OCI-LY1 (cell line): Measurements from ENCODE around the gene IFIH1.

ENCODE experiments used
- H2AFZ ChIP-seq: fragments of 200-600 bp; sonication (generic), shearing (Covaris generic); 2 replicates; pipeline ENCODE4 v1.6.0; 2014; ENCODE audit warnings: antibody characterized with exemption, mild to moderate bottlenecking, low read length
- H3F3A ChIP-seq: fragments of 200-600 bp; sonication (generic), shearing (Covaris generic); 2 replicates; pipeline ENCODE4 v1.6.0; 2014; ENCODE audit warnings: mild to moderate bottlenecking, antibody characterized with exemption, low read length, moderate library complexity; ENCODE audit not compliant: insufficient read depth
- H3K27ac ChIP-seq: fragments of 200-600 bp; sonication (generic); 2 replicates; pipeline ENCODE4 v1.5.1; 2014; ENCODE audit warnings: low read length, mixed run types, mild to moderate bottlenecking, low read depth; ENCODE audit not compliant: poor library complexity, severe bottlenecking
- H3K27me3 ChIP-seq: fragments of 200-600 bp; sonication (generic); 2 replicates; pipeline ENCODE4 v1.6.0; 2014; ENCODE audit warnings: antibody characterized with exemption, mild to moderate bottlenecking, low read length, moderate library complexity; ENCODE audit not compliant: insufficient read depth
- H3K36me3 ChIP-seq: fragments of 200-600 bp; sonication (generic); 2 replicates; pipeline ENCODE4 v1.6.1; 2014; ENCODE audit warnings: mild to moderate bottlenecking, antibody characterized with exemption, low read length, moderate library complexity, mixed read lengths; ENCODE audit not compliant: insufficient read depth
- H3K4me1 ChIP-seq: fragments of 200-600 bp; sonication (generic); 2 replicates; pipeline ENCODE4 v1.5.1; 2014; ENCODE audit warnings: mild to moderate bottlenecking, low read length, moderate library complexity; ENCODE audit not compliant: insufficient read depth, severe bottlenecking
- H3K4me2 ChIP-seq: fragments of 200-600 bp; sonication (generic), shearing (Covaris generic); 2 replicates; pipeline ENCODE4 v1.6.1; 2014; ENCODE audit warnings: low read length
- H3K4me3 ChIP-seq: fragments of 200-600 bp; sonication (generic); 2 replicates; pipeline ENCODE4 v1.5.1; 2014; ENCODE audit warnings: low read length, low read depth, mild to moderate bottlenecking, mixed read lengths; ENCODE audit not compliant: poor library complexity, severe bottlenecking
- H3K79me2 ChIP-seq: fragments of 200-600 bp; shearing (Covaris generic); 2 replicates; pipeline ENCODE4 v1.6.1; 2016; ENCODE audit warnings: mixed run types, low read length, mixed read lengths; ENCODE audit not compliant: insufficient read depth
- H3K9ac ChIP-seq: fragments of 200-600 bp; sonication (generic), shearing (Covaris generic); 2 replicates; pipeline ENCODE4 v1.6.1; 2014; ENCODE audit warnings: mild to moderate bottlenecking, low read length, mixed read lengths
- H3K9me2 ChIP-seq: fragments of 200-600 bp; sonication (generic), shearing (Covaris generic); 2 replicates; pipeline ENCODE4 v1.6.1; 2014; ENCODE audit warnings: low read depth, mild to moderate bottlenecking, low read length, mixed read lengths
- H3K9me3 ChIP-seq: fragments of 200-600 bp; shearing (Covaris generic); 2 replicates; pipeline ENCODE4 v1.6.1; 2014; ENCODE audit warnings: low read length, mixed read lengths
- H4K20me1 ChIP-seq: fragments of 200-600 bp; sonication (generic), shearing (Covaris generic); 2 replicates; pipeline ENCODE4 v1.6.0; 2016; ENCODE audit warnings: mild to moderate bottlenecking, low read length; ENCODE audit not compliant: insufficient read depth
- EZH2 ChIP-seq: fragments of 200-600 bp; sonication (generic), shearing (Covaris generic); IDR thresholded peaks from 2 replicates; pipeline ENCODE4 v1.8.0; 2017; ENCODE audit warnings: borderline replicate concordance, mixed run types, mild to moderate bottlenecking, antibody characterized with exemption, low read length, moderate library complexity, mixed read lengths
- TF ChIP-seq, protein P1 (sequence below): fragments of 200-600 bp; sonication (generic), shearing (Covaris generic); IDR thresholded peaks from 2 replicates; pipeline ENCODE4 v1.5.1; 2017; ENCODE audit warnings: mild to moderate bottlenecking, antibody characterized with exemption, low read length, moderate library complexity, mixed read lengths

Gene IFIH1

GRCh38 chr2:162221064-162221463, 97.4 kb downstream of the IFIH1 start:
- no peaks in the 10 kb centered on the region for H3K4me1 ChIP-seq

GRCh38 chr2:162220368-162220767, 98.1 kb downstream of the IFIH1 start:
- H3K9me3 ChIP-seq, result no peaks in the 10 kb centered on the region
- no peak overlapping the region for H2AFZ ChIP-seq
- H3F3A ChIP-seq, result no peaks in the 10 kb centered on the region
- H3K9ac ChIP-seq, result no peak overlapping the region
- no peaks in the 10 kb centered on the region for H3K4me1 ChIP-seq
- no peak for TF ChIP-seq EZH2
- TF ChIP-seq, protein P1, sequence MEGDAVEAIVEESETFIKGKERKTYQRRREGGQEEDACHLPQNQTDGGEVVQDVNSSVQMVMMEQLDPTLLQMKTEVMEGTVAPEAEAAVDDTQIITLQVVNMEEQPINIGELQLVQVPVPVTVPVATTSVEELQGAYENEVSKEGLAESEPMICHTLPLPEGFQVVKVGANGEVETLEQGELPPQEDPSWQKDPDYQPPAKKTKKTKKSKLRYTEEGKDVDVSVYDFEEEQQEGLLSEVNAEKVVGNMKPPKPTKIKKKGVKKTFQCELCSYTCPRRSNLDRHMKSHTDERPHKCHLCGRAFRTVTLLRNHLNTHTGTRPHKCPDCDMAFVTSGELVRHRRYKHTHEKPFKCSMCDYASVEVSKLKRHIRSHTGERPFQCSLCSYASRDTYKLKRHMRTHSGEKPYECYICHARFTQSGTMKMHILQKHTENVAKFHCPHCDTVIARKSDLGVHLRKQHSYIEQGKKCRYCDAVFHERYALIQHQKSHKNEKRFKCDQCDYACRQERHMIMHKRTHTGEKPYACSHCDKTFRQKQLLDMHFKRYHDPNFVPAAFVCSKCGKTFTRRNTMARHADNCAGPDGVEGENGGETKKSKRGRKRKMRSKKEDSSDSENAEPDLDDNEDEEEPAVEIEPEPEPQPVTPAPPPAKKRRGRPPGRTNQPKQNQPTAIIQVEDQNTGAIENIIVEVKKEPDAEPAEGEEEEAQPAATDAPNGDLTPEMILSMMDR, result no peak
- H4K20me1 ChIP-seq, result no peaks in the 10 kb centered on the region
- no peaks in the 10 kb centered on the region for H3K9me2 ChIP-seq
- no peak overlapping the region for H3K4me3 ChIP-seq
- no peaks in the 10 kb centered on the region for H3K36me3 ChIP-seq
- H3K4me2 ChIP-seq, result no peak overlapping the region
- no peak overlapping the region for H3K27ac ChIP-seq
- H3K27me3 ChIP-seq, result no peaks in the 10 kb centered on the region
- H3K79me2 ChIP-seq, result no peaks in the 10 kb centered on the region

More at GRCh38 chr2:162221064-162221463, 97.4 kb downstream of the IFIH1 start:
- Histone ChIP-seq H4K20me1 (no peaks in the 10 kb centered on the region), H3F3A (no peaks in the 10 kb centered on the region), H3K36me3 (no peaks in the 10 kb centered on the region), H3K9me3 (no peaks in the 10 kb centered on the region), H3K9me2 (no peaks in the 10 kb centered on the region), H2AFZ (no peak overlapping the region), H3K27me3 (no peaks in the 10 kb centered on the region), H3K27ac (no peak overlapping the region), H3K9ac (no peak overlapping the region), H3K79me2 (no peaks in the 10 kb centered on the region), H3K4me2 (no peak overlapping the region), H3K4me3 (no peak overlapping the region)
- no peak for TF ChIP-seq EZH2
- TF ChIP-seq, protein P1, result peak; percentile 91

- Histone ChIP-seq H2AFZ (no peak overlapping the region), H3F3A (no peaks in the 10 kb centered on the region), H3K9me3 (no peaks in the 10 kb centered on the region), H3K9me2 (no peaks in the 10 kb centered on the region), H3K27me3 (no peaks in the 10 kb centered on the region), H3K4me3 (no peak overlapping the region), H3K36me3 (no peaks in the 10 kb centered on the region), H3K79me2 (no peaks in the 10 kb centered on the region), H4K20me1 (no peaks in the 10 kb centered on the region), H3K9ac (no peak overlapping the region), H3K4me2 (no peak overlapping the region), H3K4me1 (no peaks in the 10 kb centered on the region), H3K27ac (no peak overlapping the region)
- TF ChIP-seq, protein P1, result no peak
- TF ChIP-seq EZH2, result no peak
Observed at GRCh38 chr2:162219426-162219825, 99.1 kb downstream of the IFIH1 start.
